Measurements from ENCODE around the gene ATRNL1. TPM values are rescaled to one million over a fixed set of nuclear protein-coding genes. Genes with fewer than 3 reads are reported as not detected.
"Not testable (repeated sequence)": the region's sequence is repeated elsewhere in the genome, so short reads cannot be mapped to it uniquely, and the experiment has no call there.

ATRNL1 gene
- total RNA-seq, 1 donor from 2014 or later, result 16.4 TPM

- Histone ChIP-seq H2AFZ (replicated peaks) (no peak overlapping the region), H3K4me2 (no peak overlapping the region), H3K27me3 (no peaks in the 10 kb centered on the region), H3K79me2 (ENCODE audit: low read depth) (no peaks in the 10 kb centered on the region), H3K9me3 (ENCODE audit: low read depth) (no peaks in the 10 kb centered on the region), H3K9ac (no peak overlapping the region), H4K20me1 (ENCODE audit: low read depth) (no peaks in the 10 kb centered on the region), H3K4me1 (no peaks in the 10 kb centered on the region), H3K36me3 (no peaks in the 10 kb centered on the region), H3K4me3 (no peak overlapping the region), H3F3A (ENCODE audit: low read depth) (no peaks in the 10 kb centered on the region), H3K27ac (no peak overlapping the region)
- DNase-seq (ENCODE audit: low spot score), result no peak
- H3K27me3 Mint-ChIP-seq (ENCODE audit: insufficient read depth, low read depth), result no peaks in the 10 kb centered on the region
- TF ChIP-seq EZH2 (IDR thresholded peaks at IDR 0.05), result no peak
- TF ChIP-seq CTCF (IDR thresholded peaks at IDR 0.05), result no peak
- no peak for TF ChIP-seq EZH2phosphoT487 (IDR thresholded peaks at IDR 0.05)
- no peaks in the 10 kb centered on the region for H3K36me3 Mint-ChIP-seq
- H3K4me1 Mint-ChIP-seq, result no peaks in the 10 kb centered on the region
- no peak overlapping the region for H3K27ac Mint-ChIP-seq
- H3K4me3 Mint-ChIP-seq, result no peak overlapping the region
- peaks cover 7% of the 10 kb centered on the region for H3K9me3 Mint-ChIP-seq
Observed at GRCh38 chr10:115827231-115828009, 734.3 kb downstream of the ATRNL1 start.

DNA sequence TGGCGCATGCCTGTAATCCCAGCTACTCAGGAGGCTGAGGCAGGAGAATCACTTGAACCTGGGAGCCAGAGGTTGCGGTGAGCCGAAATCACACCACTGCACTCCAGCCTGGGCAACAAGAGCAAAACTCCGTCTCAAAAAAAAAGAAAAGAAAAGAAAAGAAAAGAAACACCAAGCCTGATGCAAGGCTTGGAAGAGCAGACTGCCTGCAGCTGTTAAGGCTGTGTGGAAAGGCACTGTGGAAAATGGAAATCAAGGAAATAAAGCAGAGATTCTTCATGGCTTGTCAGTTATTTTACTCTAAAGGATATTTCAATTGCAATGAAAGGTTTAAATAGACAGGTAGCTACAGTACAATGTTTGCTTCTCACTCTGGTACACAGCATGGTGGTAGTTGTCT lies 735.0 kb downstream of the ATRNL1 start:
- not testable (repeated sequence) for DNase-seq (ENCODE audit: low spot score); H3K9me3 ChIP-seq (ENCODE audit: low read depth); H3K4me3 Mint-ChIP-seq

DNA sequence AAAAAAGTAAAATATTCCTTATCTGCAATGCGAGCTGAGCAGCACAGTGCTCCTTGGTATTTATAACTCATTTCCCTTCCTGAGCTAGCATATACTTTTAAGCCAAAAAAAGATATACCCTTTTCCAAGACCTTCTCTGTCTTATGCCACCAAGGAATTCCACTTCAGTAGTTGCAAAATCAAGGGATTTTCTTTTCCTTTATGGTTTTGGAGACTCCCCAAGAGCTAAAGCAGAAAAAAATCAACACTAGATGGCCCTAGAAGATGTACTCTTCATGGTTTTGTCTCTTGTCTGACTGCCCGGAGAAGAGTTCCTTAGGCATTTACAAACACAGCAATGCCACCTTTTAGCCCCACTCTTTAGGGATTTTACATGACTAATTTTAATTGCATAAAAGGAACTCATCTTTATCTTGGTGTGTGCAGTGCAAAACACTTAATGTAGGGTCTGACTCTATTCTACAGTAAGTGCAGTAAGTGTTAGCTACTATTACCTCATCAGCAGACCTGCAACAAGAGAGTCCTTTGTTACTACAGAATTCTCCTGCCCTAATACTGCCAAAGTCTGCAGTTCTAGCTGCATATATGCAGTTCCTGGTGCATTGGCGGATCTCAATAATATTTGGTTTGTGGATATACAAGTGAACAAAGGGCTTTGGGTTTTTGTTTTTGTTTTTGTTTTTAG lies 736.5 kb downstream of the ATRNL1 start:
- Histone ChIP-seq H3K4me1 (no peaks in the 10 kb centered on the region), H3K9me3 (ENCODE audit: low read depth) (no peaks in the 10 kb centered on the region), H3K79me2 (ENCODE audit: low read depth) (no peaks in the 10 kb centered on the region), H3K4me3 (no peak overlapping the region), H3K27me3 (no peaks in the 10 kb centered on the region), H3K4me2 (no peak overlapping the region), H3K27ac (no peak overlapping the region), H3K9ac (no peak overlapping the region), H4K20me1 (ENCODE audit: low read depth) (no peaks in the 10 kb centered on the region), H2AFZ (replicated peaks) (peak overlapping the region; percentile 48), H3K36me3 (no peaks in the 10 kb centered on the region), H3F3A (ENCODE audit: low read depth) (no peaks in the 10 kb centered on the region)
- Mint-ChIP-seq H3K27me3 (ENCODE audit: insufficient read depth, low read depth) (no peaks in the 10 kb centered on the region), H3K4me1 (no peaks in the 10 kb centered on the region), H3K36me3 (no peaks in the 10 kb centered on the region), H3K4me3 (no peak overlapping the region), H3K9me3 (peaks cover 3% of the 10 kb centered on the region), H3K27ac (no peak overlapping the region)
- TF ChIP-seq CTCF (IDR thresholded peaks at IDR 0.05) (peak; percentile 48), EZH2 (IDR thresholded peaks at IDR 0.05) (no peak), EZH2phosphoT487 (IDR thresholded peaks at IDR 0.05) (no peak)
- DNase-seq (ENCODE audit: low spot score), result peak; percentile 7

More for the DNA sequence above, 735.0 kb downstream of the ATRNL1 start:
- H3K27ac Mint-ChIP-seq; H3K4me1 ChIP-seq; H3K4me2 ChIP-seq; H2AFZ ChIP-seq (replicated peaks); H3K4me1 Mint-ChIP-seq; H3K27ac ChIP-seq; H3F3A ChIP-seq (ENCODE audit: low read depth); H3K79me2 ChIP-seq (ENCODE audit: low read depth); H3K36me3 ChIP-seq; H3K4me3 ChIP-seq; H3K36me3 Mint-ChIP-seq; H3K27me3 ChIP-seq; H3K9ac ChIP-seq; H3K27me3 Mint-ChIP-seq (ENCODE audit: insufficient read depth, low read depth); H3K9me3 Mint-ChIP-seq; H4K20me1 ChIP-seq (ENCODE audit: low read depth): not testable (repeated sequence)
